ENCODE data around the gene RPS25. TPM values are rescaled to one million over a fixed set of nuclear protein-coding genes. Genes with fewer than 3 reads are reported as not detected.

RPS25 gene
- total RNA-seq, 1 donor, result 1,259 TPM

Small RNA genes lying within 50 kb of the gene (small RNA-seq; reads per million reads assigned to genes)
- gene AP003392.2 (not detected), gene RF00017 (not detected), gene RF00019 (not detected)

Other genes starting within 250 kb of the RPS25 start
- 116 and 122 TPM in 2 replicates for gene DDX6, start 227.2 kb downstream of the RPS25 start, total RNA-seq
- gene CXCR5, start 134.5 kb downstream of the RPS25 start, total RNA-seq, result not detected in 2 replicates
- 27.9 and 28.3 TPM in 2 replicates for gene BCL9L, start 92.4 kb downstream of the RPS25 start, total RNA-seq
- not detected in 2 replicates for gene UPK2, start 62.0 kb downstream of the RPS25 start, total RNA-seq
- not detected in 2 replicates for gene FOXR1, start 46.6 kb downstream of the RPS25 start, total RNA-seq
- gene CENATAC, start 20.2 kb downstream of the RPS25 start, total RNA-seq, result 37.6 and 37.7 TPM in 2 replicates
- gene TRAPPC4, start 423 bp upstream of the RPS25 start, total RNA-seq, result 42.3 and 48.0 TPM in 2 replicates
- gene SLC37A4, start 12.5 kb upstream of the RPS25 start, total RNA-seq, result 13.0 and 14.8 TPM in 2 replicates
- gene HYOU1, start 38.9 kb upstream of the RPS25 start, total RNA-seq, result 94.9 and 117 TPM in 2 replicates
- gene VPS11, start 49.5 kb upstream of the RPS25 start, total RNA-seq, result 35.1 and 37.1 TPM in 2 replicates
- gene HMBS, start 66.5 kb upstream of the RPS25 start, total RNA-seq, result 5.0 and 8.7 TPM in 2 replicates
- gene DPAGT1, start 83.5 kb upstream of the RPS25 start, total RNA-seq, result 20.3 and 22.1 TPM in 2 replicates
- gene C2CD2L, start 89.0 kb upstream of the RPS25 start, total RNA-seq, result 5.0 and 6.2 TPM in 2 replicates
- 20.6 and 22.8 TPM in 2 replicates for gene HINFP, start 103.2 kb upstream of the RPS25 start, total RNA-seq
- gene ABCG4, start 130.7 kb upstream of the RPS25 start, total RNA-seq, result under 0.01 TPM in 1 of 2 replicates, not detected in the other
- gene NLRX1, start 150.4 kb upstream of the RPS25 start, total RNA-seq, result 24.2 and 29.7 TPM in 2 replicates
- not detected in 2 replicates for gene NHERF4, start 167.1 kb upstream of the RPS25 start, total RNA-seq
- gene CBL, start 188.0 kb upstream of the RPS25 start, total RNA-seq, result 9.0 and 9.7 TPM in 2 replicates